HepG2 (cell line): ENCODE results near the gene SERPINA9. TPM values are rescaled to one million over a fixed set of nuclear protein-coding genes. Genes with fewer than 3 reads are reported as not detected.
A peak's percentile ranks its signal among the peaks of the same experiment; 100 is the strongest.

Experiments
- BRF2 ChIP-seq: sonication (generic); formaldehyde crosslinking; IDR thresholded peaks from 2 replicates; pipeline ENCODE4 v1.8.1; 2022; ENCODE audit warnings: mild to moderate bottlenecking, missing genetic modification reagents
- FIP1L1 ChIP-seq: fragments of 200-400 bp; formaldehyde crosslinking; IDR thresholded peaks from 2 replicates; pipeline ENCODE4 v1.6.1; 2018; ENCODE audit warnings: low read depth, mild to moderate bottlenecking, low read length, moderate library complexity, borderline replicate concordance; ENCODE audit not compliant: insufficient read depth
- GMEB1 ChIP-seq: sonication (generic); formaldehyde crosslinking; IDR thresholded peaks from 2 replicates; pipeline ENCODE4 v1.5.1; 2020; ENCODE audit warnings: missing genetic modification reagents, mild to moderate bottlenecking, borderline replicate concordance
- HOXA3 ChIP-seq: sonication (generic); formaldehyde crosslinking; IDR thresholded peaks from 2 replicates; pipeline ENCODE4 v1.5.0; 2020; ENCODE audit warnings: missing genetic modification reagents
- IRF9 ChIP-seq: sonication (generic); formaldehyde crosslinking; IDR thresholded peaks from 2 replicates; pipeline ENCODE4 v1.8.0; 2022; ENCODE audit warnings: missing genetic modification reagents, mild to moderate bottlenecking, borderline replicate concordance
- SMYD3 ChIP-seq: sonication (generic); formaldehyde crosslinking; IDR thresholded peaks from 2 replicates; pipeline ENCODE4 v1.8.1; 2023; ENCODE audit warnings: mild to moderate bottlenecking, missing genetic modification reagents
- ZBTB44 ChIP-seq: sonication (generic); formaldehyde crosslinking; IDR thresholded peaks from 2 replicates; pipeline ENCODE4 v1.4.0; 2020; ENCODE audit warnings: missing genetic modification reagents
- ZNF558 ChIP-seq: sonication (generic); formaldehyde crosslinking; IDR thresholded peaks from 2 replicates; pipeline ENCODE4 v1.9.0; 2022; ENCODE audit warnings: mild to moderate bottlenecking, missing genetic modification reagents, borderline replicate concordance
- ZNF891 ChIP-seq: sonication (generic); formaldehyde crosslinking; IDR thresholded peaks from 2 replicates; pipeline ENCODE4 v1.5.0; 2020; ENCODE audit warnings: mild to moderate bottlenecking, missing genetic modification reagents
- polyA plus RNA-seq, 8 experiments: library from polyadenylated mRNA; depleted of rRNA in 3 of 8; stranded (reverse) in 7 of 8; unstranded in 1 of 8; fragments of >200 nt; fragmentation: Illumina TruSeq in 4 of 8; extraction: Trizol in 4 of 8; gene quantifications; 2 replicates each; pipeline versions ENCODE4 v1.2.1 to v1.2.3, GENCODE V29; 2011 to 2016; ENCODE audit warnings: low read depth in 4 of 8, missing spikeins in 1 of 8, mixed read lengths in 1 of 8; ENCODE audit not compliant: insufficient read depth in 1 of 8
- total RNA-seq, 5 experiments: library from RNA; depleted of rRNA; stranded (reverse); fragments of >200 nt; fragmentation: Illumina TruSeq; extraction: Trizol; gene quantifications; 2 replicates each; pipeline ENCODE4 v1.2.3, GENCODE V29; 2016; ENCODE audit warnings: low read depth in 1 of 5

The SERPINA9 gene
- total and polyA plus RNA-seq, 2 of the 13 experiments (the other 11 are each of a cell fraction or from before 2014, with no cell fraction given): 0.21 TPM; not detected in 1

- 0 out of 2 replicates have a peak, but pooled peaks have one; percentile 20 for TF ChIP-seq HOXA3 (CRISPR knock-in tag)
- TF ChIP-seq BRF2: no peak
- TF ChIP-seq ZNF891: no peak
- TF ChIP-seq FIP1L1: no peak
- no peak for TF ChIP-seq GMEB1 (CRISPR knock-in tag)
- no peak for TF ChIP-seq ZBTB44 (CRISPR knock-in tag)
- TF ChIP-seq SMYD3 (CRISPR knock-in tag): no peak
- no peak for TF ChIP-seq ZNF558
- no peak for TF ChIP-seq IRF9 (CRISPR knock-in tag)
These were observed 2.2 kb downstream of the SERPINA9 start (continued) for GRCh38 chr14:94473666-94474410.
